ENCODE data around the gene EYS.
"Not testable (repeated sequence)": the region's sequence is repeated elsewhere in the genome, so short reads cannot be mapped to it uniquely, and the experiment has no call there.

Gene EYS

DNA sequence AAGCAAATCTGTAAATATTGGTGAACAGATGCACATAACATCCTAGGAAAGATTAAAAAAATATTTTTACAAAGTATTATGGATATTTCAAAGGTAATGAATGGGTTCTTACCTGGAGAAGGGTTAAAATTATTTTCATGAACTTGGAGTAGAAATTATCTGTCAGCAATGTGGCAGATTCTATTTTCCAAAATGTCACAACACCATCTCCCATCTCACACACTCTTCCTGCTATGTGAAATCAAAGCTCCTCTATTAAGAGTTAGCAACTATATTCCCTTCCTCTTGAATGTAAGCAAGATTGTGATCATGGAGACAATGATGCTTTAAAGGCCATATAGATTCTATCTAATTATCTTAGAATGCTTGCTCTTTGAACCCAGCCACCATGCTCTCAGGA lies 304.5 kb downstream of the EYS start:
- Histone ChIP-seq H3K36me3 (ENCODE audit: control insufficient read depth, insufficient read depth, low read length) (no peaks in the 10 kb centered on the region), H3K27ac (ENCODE audit: low read length) (no peak overlapping the region), H3K9me3 (ENCODE audit: control insufficient read depth, insufficient read depth, low read length) (no peaks in the 10 kb centered on the region), H3K27me3 (ENCODE audit: control insufficient read depth, insufficient read depth, low read length) (no peaks in the 10 kb centered on the region), H3K4me3 (ENCODE audit: low read length) (no peak overlapping the region), H3K4me1 (ENCODE audit: control insufficient read depth, insufficient read depth, low read length) (no peaks in the 10 kb centered on the region)
- no peak for DNase-seq (ENCODE audit: low read depth, low spot score)

DNA sequence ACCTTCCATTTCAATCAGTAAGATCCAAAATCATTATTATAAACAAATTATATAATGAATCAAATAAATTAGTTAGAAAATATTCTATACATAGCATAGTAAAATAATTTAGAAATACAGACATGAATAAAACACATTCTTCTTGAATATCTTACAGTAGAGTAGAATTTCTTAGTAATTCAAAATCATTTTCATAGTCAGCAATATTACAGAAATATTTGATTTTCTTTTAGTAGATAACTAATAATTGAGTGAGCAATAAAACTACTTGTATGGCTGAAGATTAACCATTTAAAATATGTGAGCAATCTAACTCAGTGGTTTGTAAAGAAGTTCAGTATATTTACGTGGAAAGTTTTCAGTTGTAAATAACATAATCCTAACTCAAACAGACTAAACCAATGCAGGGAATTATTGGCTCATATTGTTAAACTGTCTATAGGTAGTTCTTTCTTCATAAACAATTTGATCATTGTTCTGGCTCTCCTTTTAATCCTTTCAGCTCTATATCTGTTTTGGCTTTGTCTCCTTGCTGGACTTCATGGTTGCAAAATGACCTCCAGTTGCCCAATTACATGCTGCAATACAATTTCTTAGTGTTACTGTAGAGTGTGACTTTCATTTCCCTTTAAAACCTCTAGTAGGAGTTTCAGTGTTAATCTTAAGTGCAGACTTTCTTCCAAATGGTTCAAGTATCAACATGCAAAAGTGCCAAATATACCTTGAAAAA lies 307.5 kb downstream of the EYS start:
- Histone ChIP-seq H3K4me1 (ENCODE audit: control insufficient read depth, insufficient read depth, low read length) (no peaks in the 10 kb centered on the region), H3K9me3 (ENCODE audit: control insufficient read depth, insufficient read depth, low read length) (no peaks in the 10 kb centered on the region), H3K36me3 (ENCODE audit: control insufficient read depth, insufficient read depth, low read length) (no peaks in the 10 kb centered on the region), H3K4me3 (ENCODE audit: low read length) (no peak overlapping the region), H3K27me3 (ENCODE audit: control insufficient read depth, insufficient read depth, low read length) (no peaks in the 10 kb centered on the region), H3K27ac (ENCODE audit: low read length) (no peak overlapping the region)
- WGBS (ENCODE audit: insufficient coverage, insufficient read length) = no CpG with 5 or more reads among the region's 1 CpG
- DNase-seq (ENCODE audit: low read depth, low spot score) = no peak

DNA sequence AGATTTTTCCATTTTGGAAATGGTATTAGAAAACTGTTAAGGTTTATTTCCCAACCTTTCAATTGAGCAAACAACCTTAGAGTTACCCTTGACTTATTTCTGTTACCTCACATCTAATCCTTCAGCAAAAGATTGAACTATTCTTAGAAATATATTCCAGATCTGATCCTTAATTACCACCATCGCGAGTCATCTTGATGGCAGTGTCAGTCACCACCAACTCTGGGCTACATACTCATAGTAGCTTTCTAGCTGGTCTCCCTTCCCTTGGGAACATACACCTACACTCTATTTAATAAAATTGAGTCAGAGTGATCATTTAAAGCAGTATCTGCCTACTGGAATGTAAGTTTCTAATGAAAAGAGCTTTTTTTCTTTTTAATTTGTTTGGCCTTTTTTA lies 308.2 kb downstream of the EYS start:
- WGBS (ENCODE audit: insufficient coverage, insufficient read length) = no CpG with 5 or more reads among the region's 2 CpGs
- H3K4me3 ChIP-seq (ENCODE audit: low read length) = no peak overlapping the region

DNA sequence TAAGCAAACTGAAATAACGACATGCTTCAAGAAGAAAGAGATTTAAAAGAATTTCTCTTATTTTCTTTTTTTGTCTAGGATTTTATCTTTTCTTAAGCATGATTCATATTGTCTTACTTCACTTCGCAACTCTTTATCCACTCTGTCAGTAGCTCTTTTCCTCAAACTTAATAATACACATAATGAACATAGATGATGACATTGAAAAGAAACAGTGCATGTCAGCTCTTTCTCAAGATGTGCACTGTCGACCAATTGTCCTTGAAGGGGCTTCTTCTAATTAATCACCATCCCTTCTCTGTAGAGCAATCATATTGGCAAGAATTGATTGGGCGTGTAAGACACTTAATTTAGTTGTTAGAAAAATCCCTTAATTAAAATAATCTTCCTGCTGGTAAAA lies 356.5 kb downstream of the EYS start:
- no CpG with 5 or more reads among the region's 4 CpGs for WGBS (ENCODE audit: insufficient coverage, insufficient read length)
- H3K4me3 ChIP-seq (ENCODE audit: low read length) = no peak overlapping the region
- H3K4me1 ChIP-seq (ENCODE audit: control insufficient read depth, insufficient read depth, low read length) = no peaks in the 10 kb centered on the region
- H3K27me3 ChIP-seq (ENCODE audit: control insufficient read depth, insufficient read depth, low read length) = no peaks in the 10 kb centered on the region
- no peak overlapping the region for H3K27ac ChIP-seq (ENCODE audit: low read length)
- DNase-seq (ENCODE audit: low read depth, low spot score) = no peak
- H3K36me3 ChIP-seq (ENCODE audit: control insufficient read depth, insufficient read depth, low read length) = no peaks in the 10 kb centered on the region
- H3K9me3 ChIP-seq (ENCODE audit: control insufficient read depth, insufficient read depth, low read length) = no peaks in the 10 kb centered on the region

More for the DNA sequence above, 308.2 kb downstream of the EYS start:
- H3K27me3 ChIP-seq (ENCODE audit: control insufficient read depth, insufficient read depth, low read length) = no peaks in the 10 kb centered on the region
- DNase-seq (ENCODE audit: low read depth, low spot score) = no peak
- H3K27ac ChIP-seq (ENCODE audit: low read length) = no peak overlapping the region
- H3K4me1 ChIP-seq (ENCODE audit: control insufficient read depth, insufficient read depth, low read length) = no peaks in the 10 kb centered on the region
- no peaks in the 10 kb centered on the region for H3K9me3 ChIP-seq (ENCODE audit: control insufficient read depth, insufficient read depth, low read length)
- no peaks in the 10 kb centered on the region for H3K36me3 ChIP-seq (ENCODE audit: control insufficient read depth, insufficient read depth, low read length)

DNA sequence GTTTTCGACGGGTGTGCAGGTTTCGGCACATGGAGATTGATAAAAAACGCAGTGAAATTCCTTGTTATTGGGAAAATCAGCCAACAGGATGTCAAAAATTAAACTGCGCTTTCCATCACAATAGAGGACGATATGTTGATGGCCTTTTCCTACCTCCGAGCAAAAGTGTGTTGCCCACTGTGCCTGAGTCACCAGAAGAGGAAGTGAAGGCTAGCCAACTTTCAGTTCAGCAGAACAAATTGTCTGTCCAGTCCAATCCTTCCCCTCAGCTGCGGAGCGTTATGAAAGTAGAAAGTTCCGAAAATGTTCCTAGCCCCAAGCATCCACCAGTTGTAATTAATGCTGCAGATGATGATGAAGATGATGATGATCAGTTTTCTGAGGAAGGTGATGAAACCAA lies 404.4 kb downstream of the EYS start:
- H3K9me3 ChIP-seq (ENCODE audit: control insufficient read depth, insufficient read depth, low read length); H3K27me3 ChIP-seq (ENCODE audit: control insufficient read depth, insufficient read depth, low read length); H3K4me3 ChIP-seq (ENCODE audit: low read length); DNase-seq (ENCODE audit: low read depth, low spot score); H3K27ac ChIP-seq (ENCODE audit: low read length); H3K36me3 ChIP-seq (ENCODE audit: control insufficient read depth, insufficient read depth, low read length); H3K4me1 ChIP-seq (ENCODE audit: control insufficient read depth, insufficient read depth, low read length): not testable (repeated sequence)
- WGBS (ENCODE audit: insufficient coverage, insufficient read length) = no CpG with 5 or more reads among the region's 10 CpGs

DNA sequence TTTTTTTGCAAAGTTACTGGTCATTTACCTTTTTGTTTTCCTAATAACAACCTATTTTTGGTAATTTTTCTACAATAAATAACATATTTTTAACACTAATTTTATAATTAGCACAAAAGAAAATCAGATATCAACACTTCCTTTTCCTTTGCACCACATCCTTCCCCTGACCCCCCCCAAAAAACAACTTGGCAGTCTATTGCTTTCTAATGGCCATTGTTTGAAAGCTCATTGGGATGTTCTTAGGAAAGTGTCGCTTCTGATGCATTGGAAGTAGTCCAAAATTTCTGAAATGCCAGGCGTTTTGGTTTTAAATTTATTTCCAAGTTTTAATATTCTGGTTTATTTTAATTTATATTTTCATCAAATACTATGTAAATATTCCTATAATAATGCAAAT lies 407.8 kb downstream of the EYS start:
- H3K36me3 ChIP-seq (ENCODE audit: control insufficient read depth, insufficient read depth, low read length) = no peaks in the 10 kb centered on the region
- DNase-seq (ENCODE audit: low read depth, low spot score) = no peak
- no peak overlapping the region for H3K4me3 ChIP-seq (ENCODE audit: low read length)
- no peaks in the 10 kb centered on the region for H3K9me3 ChIP-seq (ENCODE audit: control insufficient read depth, insufficient read depth, low read length)
- H3K4me1 ChIP-seq (ENCODE audit: control insufficient read depth, insufficient read depth, low read length) = no peaks in the 10 kb centered on the region
- H3K27ac ChIP-seq (ENCODE audit: low read length) = no peak overlapping the region
- WGBS (ENCODE audit: insufficient coverage, insufficient read length) = no CpG with 5 or more reads among the region's 2 CpGs
- no peaks in the 10 kb centered on the region for H3K27me3 ChIP-seq (ENCODE audit: control insufficient read depth, insufficient read depth, low read length)

DNA sequence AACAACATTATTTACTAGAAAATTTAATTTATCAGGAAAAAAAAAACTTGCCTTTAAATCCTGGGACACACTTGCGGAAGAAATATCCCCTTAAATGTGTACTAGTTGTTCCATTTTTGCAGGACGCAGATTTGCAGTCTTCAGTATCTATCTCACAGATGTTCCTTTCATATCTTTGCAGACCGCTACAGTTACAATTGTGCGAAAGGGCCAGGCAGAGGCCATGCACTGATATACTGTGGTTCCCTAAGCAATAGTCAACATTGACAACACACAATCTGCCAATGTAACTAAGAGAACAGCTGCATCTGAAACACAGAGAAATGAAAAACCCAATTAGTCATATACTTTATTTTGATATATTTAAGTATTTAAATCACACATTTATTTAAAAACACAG lies 411.2 kb downstream of the EYS start:
- H3K4me1 ChIP-seq (ENCODE audit: control insufficient read depth, insufficient read depth, low read length) = no peaks in the 10 kb centered on the region
- no CpG with 5 or more reads among the region's 4 CpGs for WGBS (ENCODE audit: insufficient coverage, insufficient read length)
- no peaks in the 10 kb centered on the region for H3K27me3 ChIP-seq (ENCODE audit: control insufficient read depth, insufficient read depth, low read length)
- no peak overlapping the region for H3K4me3 ChIP-seq (ENCODE audit: low read length)
- no peaks in the 10 kb centered on the region for H3K36me3 ChIP-seq (ENCODE audit: control insufficient read depth, insufficient read depth, low read length)
- no peaks in the 10 kb centered on the region; the same call in 1 of the 2 replicates for H3K9me3 ChIP-seq (ENCODE audit: control insufficient read depth, insufficient read depth, low read length)
- no peak for DNase-seq (ENCODE audit: low read depth, low spot score)
- H3K27ac ChIP-seq (ENCODE audit: low read length) = no peak overlapping the region

DNA sequence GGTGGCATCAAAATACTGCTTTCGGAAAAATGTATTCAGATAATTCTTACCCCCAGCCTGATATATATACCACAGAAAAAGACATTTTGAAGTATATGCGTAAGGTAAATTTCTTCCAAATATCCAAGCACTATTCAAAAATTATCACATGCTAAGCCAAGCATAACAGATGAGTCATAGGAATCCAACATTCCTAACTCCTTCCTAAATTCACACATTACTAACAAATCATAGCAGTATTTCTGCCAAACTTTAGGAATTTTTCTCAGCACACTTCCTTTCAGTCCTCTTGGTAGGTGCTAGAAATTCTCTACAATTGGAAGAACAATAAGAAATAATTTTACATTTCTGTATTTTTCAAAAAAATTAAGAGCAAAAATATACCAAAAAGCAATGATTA lies 417.5 kb downstream of the EYS start:
- Histone ChIP-seq H3K4me1 (ENCODE audit: control insufficient read depth, insufficient read depth, low read length) (no peaks in the 10 kb centered on the region), H3K27ac (ENCODE audit: low read length) (no peak overlapping the region), H3K27me3 (ENCODE audit: control insufficient read depth, insufficient read depth, low read length) (no peaks in the 10 kb centered on the region), H3K36me3 (ENCODE audit: control insufficient read depth, insufficient read depth, low read length) (no peaks in the 10 kb centered on the region), H3K4me3 (ENCODE audit: low read length) (no peak overlapping the region), H3K9me3 (ENCODE audit: control insufficient read depth, insufficient read depth, low read length) (no peaks in the 10 kb centered on the region; the same call in 1 of the 2 replicates)
- DNase-seq (ENCODE audit: low read depth, low spot score) = no peak
- WGBS (ENCODE audit: insufficient coverage, insufficient read length) = no CpG with 5 or more reads among the region's 2 CpGs

DNA sequence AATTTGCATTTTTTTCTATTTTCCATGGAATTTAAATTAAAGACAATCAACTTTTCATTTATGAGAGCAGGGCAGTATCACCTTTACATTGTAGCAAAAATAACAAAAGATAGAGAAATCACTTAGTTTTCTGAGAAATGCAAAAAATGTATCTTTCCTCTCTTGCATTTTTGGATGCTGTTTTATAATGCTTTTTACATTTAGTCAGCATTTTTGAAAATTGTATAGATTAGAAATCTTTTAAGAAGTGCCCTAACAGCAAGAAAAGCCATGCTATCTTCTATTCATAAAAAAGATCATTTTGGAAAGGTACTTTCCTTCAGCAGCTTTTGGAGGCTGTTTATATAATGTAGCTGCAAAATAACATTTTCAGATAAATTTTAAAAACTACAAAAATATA lies 421.8 kb downstream of the EYS start:
- H3K27me3 ChIP-seq (ENCODE audit: control insufficient read depth, insufficient read depth, low read length) = no peaks in the 10 kb centered on the region
- H3K4me3 ChIP-seq (ENCODE audit: low read length) = no peak overlapping the region
- no peaks in the 10 kb centered on the region for H3K36me3 ChIP-seq (ENCODE audit: control insufficient read depth, insufficient read depth, low read length)
- H3K9me3 ChIP-seq (ENCODE audit: control insufficient read depth, insufficient read depth, low read length) = no peaks in the 10 kb centered on the region
- no peak overlapping the region for H3K27ac ChIP-seq (ENCODE audit: low read length)
- H3K4me1 ChIP-seq (ENCODE audit: control insufficient read depth, insufficient read depth, low read length) = no peaks in the 10 kb centered on the region
- DNase-seq (ENCODE audit: low read depth, low spot score) = no peak

DNA sequence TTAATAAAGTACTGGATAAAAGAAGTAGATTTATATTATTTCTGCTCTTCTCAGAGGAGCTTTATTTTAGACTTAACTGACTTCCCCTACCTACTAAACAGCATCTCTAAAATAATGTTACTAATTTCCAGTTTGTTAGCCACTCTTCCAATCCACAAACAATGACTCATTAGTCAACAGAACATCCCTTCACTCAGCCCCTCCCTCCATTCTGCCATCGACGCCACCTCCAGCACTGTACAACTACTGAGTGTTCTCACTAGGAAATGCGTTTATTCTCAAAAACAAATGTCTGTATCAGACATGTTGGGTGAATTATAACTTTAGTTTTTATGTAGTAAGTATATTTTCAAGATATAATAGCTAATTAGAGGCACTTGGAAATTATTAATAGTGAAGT lies 427.0 kb downstream of the EYS start:
- H3K36me3 ChIP-seq (ENCODE audit: control insufficient read depth, insufficient read depth, low read length) = no peaks in the 10 kb centered on the region
- H3K9me3 ChIP-seq (ENCODE audit: control insufficient read depth, insufficient read depth, low read length) = no peaks in the 10 kb centered on the region
- no peaks in the 10 kb centered on the region for H3K4me1 ChIP-seq (ENCODE audit: control insufficient read depth, insufficient read depth, low read length)
- H3K27ac ChIP-seq (ENCODE audit: low read length) = no peak overlapping the region
- no peaks in the 10 kb centered on the region for H3K27me3 ChIP-seq (ENCODE audit: control insufficient read depth, insufficient read depth, low read length)
- H3K4me3 ChIP-seq (ENCODE audit: low read length) = no peak overlapping the region
- no peak for DNase-seq (ENCODE audit: low read depth, low spot score)
- WGBS (ENCODE audit: insufficient coverage, insufficient read length) = no CpG with 5 or more reads among the region's 3 CpGs

DNA sequence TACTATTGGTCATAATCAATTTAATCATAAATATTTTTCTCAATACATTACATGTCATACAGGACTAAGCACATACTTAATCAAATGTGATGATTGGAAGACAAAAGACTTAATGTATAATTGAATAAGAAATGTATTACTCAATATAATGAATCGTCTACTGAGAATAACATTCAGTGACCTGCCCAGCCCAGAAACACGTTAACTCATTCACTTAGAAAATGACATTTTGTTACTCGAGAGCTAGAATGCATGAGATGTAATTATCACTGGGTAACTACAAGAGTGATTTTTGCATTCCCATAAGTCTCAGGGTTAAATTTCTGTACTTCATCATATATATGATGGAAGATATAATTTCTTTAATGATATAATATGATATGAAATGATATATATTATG lies 444.8 kb downstream of the EYS start:
- H3K27ac ChIP-seq (ENCODE audit: low read length) = no peak overlapping the region
- no CpG with 5 or more reads among the region's 3 CpGs for WGBS (ENCODE audit: insufficient coverage, insufficient read length)
- no peaks in the 10 kb centered on the region for H3K27me3 ChIP-seq (ENCODE audit: control insufficient read depth, insufficient read depth, low read length)
- H3K4me3 ChIP-seq (ENCODE audit: low read length) = no peak overlapping the region
- no peaks in the 10 kb centered on the region for H3K4me1 ChIP-seq (ENCODE audit: control insufficient read depth, insufficient read depth, low read length)
- no peak for DNase-seq (ENCODE audit: low read depth, low spot score)
- no peaks in the 10 kb centered on the region for H3K36me3 ChIP-seq (ENCODE audit: control insufficient read depth, insufficient read depth, low read length)
- no peaks in the 10 kb centered on the region for H3K9me3 ChIP-seq (ENCODE audit: control insufficient read depth, insufficient read depth, low read length)

All from iPS DF 6.9 (cell line).